Stimulated activated CD4-positive, alpha-beta T cell treated with anti-CD3 and anti-CD28 coated beads, Interleukin-4, amount 100 ng/mL, for 24 hours (primary cell): Measurements from ENCODE around the gene CD2.

ENCODE experiments used
- DNase-seq: peaks from one replicate; pipeline ENCODE4 v3.0.0-alpha.2; 2020

CD2 gene

DNA sequence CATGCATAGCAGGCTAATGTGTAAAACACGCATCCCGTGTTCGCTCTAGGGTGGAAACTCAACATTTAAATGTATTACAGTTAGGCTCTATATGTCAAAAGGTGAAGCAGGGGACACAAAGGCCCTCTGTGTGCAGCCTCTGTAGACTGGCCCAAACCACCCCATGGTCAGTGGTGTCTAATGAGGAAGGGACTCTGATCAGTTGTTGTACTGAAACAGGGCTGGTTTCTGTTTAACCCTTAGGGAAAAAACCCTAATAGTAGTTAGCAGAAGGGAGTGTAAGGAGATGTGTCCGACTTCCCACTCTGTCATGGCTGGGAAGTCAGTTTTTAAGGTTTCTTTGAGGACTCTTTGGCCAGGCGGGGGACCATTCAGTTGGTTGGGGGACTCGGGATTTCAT lies 21.5 kb upstream of the CD2 start:
- no peak for DNase-seq

DNA sequence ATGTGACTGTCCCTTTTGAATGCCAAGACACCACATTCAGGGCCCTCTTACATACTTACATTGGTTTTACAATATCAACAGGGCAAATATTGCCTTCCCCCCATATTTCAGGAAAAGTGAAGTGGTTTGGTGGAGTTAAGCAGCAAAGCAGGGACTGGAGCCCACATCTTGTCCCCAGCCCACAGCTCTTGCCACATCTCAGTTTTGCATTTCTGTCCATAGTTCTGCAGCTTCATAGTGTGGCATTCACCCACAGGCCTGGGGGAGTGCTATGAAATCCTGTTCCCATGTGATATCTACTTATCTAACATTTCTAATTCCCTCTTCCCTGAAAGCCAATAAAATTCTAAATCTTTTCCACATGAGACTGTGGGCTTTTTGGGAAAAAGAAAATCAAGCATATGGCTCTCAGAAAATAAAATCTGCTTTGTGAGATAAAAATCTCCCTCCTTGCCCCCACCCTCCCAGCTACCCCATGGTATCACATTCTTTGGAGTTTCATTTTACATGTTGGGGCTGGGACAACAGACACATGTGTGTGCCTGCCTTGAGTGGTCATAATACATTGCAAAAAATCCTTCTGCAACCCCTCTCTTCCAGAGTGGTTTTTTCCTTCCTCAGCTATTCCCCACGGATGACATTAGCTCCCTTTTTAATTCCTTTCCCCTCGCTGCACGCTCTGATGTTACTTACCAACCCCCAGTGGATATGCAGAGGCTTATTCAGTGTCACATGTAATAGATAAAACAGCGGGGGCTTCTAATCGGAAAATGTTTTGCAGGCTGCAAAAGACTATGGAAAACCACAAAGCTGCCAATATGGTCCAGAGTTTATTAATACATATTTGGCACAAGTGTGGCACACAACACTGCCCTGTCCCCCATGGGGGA lies 20.5 kb upstream of the CD2 start:
- DNase-seq: no peak

DNA sequence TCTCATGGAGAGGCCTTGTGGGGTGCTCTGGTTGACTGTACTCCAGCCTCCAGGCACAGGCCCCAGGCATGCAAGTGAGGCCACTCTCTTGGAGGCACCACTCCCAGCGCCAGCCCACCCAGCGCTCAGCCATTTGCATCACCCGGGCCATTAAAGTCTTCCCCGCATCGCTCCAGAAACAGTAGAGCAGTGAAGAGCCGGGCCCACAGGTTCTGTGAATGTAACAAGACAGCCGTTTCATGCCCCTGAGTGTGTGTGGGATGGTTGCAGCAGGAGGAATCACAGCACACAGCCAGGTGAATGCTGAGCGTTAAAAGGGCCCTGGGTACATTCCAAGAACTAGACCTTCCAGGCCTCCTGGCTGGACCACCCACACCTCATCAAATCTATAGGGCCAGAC lies 19.0 kb upstream of the CD2 start:
- no peak for DNase-seq

DNA sequence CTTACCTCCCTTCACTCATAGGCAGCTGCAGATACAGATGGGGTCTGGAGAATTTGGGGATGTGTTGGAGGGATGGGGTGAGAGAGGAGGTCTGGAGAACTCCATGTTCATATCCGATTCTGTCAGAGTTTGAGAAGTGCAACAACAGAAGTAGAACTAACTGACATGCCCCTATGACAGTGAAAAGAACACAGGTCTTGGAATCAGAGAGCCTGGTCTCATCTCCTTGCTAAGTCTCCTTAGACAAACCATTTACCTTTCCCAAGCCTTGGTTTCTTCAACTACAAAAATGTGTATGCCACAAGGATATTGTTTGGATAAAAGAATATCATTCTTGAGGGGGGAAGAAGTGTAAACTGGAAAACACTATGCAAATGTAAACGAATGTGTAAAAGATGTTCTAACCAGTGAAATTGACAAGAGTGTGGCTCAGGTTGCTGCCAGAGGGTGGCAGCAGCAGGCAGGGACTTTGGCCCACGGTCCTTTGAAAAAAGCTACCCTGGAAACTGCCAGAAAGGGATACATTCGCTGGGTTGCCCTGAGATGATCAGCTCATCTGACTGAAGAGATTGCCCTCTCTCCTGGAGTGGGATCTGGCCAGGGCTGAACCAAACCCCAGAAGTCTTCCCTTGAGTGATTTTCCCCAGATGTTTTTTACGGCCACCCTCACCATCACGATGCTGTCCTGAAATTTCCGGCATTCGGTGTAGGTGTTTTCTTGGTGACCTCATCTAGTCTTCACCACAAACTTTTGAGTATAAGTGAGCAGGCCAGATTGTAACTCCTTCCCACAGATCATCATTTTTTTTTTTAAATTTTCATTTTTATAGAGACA lies 17.0 kb upstream of the CD2 start:
- DNase-seq: peak; percentile 79

DNA sequence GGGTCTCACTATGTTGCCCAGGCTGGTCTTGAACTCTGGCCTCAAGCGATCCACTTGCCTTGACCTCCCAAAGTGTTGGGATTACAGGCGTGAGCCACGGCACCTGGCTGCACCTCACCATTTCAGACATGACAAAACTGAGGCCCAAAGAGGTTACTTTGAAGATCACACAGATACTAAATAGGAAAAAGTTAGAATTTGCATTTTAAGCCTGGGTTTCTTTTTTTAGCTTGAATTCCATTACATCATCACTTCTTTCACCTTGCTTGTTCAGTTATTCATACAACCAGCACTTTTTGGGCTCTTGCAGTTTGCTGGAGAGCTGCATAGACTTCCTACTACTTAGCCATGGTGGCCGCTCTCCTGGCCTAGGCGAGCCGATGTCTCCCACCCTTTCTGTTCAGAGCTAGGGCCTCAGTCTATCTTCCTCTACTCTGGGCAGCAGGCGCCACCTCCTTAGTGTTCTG lies 16.3 kb upstream of the CD2 start:
- DNase-seq: peak; percentile 59

DNA sequence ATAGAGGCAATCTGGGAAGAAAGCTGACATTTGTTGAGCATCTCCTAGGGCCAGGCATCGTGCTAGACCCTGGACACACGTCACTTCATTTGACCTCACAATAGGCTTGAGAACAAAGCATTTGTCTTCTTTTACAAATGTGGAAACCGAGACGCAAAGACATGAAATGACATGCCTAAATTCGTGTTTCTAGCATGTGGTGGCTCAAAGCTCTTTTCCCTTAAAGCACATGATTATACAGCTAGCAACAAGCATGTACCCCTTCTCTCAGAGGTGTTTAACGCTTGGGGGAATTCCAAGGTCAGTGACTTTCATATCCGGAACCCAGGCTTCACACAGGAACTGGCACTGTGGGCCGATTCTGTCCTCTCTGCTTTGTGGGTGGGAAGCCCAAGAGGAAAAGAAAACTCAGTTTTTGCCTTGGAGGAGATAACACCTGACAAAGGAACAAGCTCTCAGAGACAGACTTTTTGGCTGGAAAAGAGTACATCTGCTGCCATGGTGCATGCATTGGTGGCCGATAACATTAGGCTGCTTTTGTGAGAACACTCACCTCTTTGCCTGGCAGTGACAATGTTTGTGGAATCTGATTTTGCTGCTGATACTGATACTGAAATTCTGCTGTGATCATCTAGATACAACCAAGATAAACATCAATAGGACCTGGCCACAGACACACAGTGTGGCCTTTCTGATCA lies 15.4 kb upstream of the CD2 start:
- DNase-seq: peak; percentile 78

DNA sequence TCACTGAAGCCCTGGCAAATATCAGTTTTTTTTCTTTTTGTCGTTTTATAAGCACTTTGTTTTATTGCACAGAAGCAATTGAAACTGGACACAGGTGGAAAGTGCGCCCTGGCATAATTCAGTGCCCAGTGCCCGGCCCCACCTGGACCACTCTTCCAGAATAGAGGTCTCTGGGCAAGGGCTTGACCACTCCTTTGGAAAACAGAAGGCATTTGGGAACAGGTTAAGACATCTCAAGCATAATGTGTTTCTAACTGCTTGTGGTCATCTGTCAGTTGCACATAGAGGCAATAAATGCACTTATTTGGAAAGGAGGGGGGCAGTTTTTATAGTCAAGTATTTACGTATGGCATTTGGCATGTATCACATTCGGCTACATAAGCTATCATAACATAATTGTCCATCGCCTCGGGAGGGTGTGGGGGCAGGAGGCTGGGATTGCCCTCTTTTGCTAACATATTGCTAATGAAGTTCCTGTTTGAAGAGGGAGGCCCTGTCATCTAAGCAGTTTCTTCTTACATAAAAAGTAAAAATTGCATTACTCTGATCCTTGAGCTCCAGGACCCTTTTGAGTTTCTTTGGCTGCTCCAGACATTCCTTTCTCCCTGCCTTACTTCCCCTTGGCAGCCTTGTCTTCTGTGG lies 14.7 kb upstream of the CD2 start:
- DNase-seq: no peak

DNA sequence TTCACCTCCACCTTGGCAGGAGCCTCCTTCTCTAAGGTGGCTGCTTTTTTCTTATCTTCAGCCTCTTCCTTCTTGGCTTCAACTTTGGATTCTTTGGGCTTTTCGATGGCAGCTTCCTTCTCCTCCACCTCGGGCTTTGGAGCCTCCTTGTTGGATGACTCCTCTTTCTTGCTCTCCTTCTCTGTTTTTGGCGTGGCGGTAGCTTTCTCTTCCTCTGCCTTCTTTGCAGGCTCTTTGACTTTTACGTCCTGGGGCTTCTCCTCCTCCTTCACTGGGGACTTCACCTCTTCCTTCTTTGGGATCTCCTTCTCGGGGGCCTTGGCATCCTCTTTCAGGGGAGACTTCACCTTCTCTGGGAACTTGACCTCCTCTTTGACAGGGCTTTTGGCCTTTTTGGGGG lies 13.9 kb upstream of the CD2 start:
- DNase-seq: no peak

DNA sequence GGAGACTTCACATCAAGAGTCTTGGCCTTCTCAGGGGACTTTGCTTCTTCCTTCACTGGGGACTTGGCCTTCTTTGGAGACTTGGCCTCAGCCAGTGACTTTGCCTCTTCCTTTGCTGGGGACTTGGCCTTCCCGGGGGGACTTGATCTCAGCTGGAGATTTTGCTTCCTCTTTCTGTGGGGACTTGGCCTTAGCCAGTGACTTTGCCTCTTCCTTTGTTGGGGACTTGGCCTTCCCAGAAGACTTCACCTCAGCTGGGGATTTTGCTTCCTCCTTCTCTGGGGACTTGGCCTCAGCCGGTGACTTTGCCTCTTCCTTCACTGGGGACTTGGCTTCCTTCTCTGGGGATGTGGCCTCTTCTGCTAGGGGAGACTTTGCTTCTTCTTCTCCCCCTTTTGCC lies 13.5 kb upstream of the CD2 start:
- no peak for DNase-seq

DNA sequence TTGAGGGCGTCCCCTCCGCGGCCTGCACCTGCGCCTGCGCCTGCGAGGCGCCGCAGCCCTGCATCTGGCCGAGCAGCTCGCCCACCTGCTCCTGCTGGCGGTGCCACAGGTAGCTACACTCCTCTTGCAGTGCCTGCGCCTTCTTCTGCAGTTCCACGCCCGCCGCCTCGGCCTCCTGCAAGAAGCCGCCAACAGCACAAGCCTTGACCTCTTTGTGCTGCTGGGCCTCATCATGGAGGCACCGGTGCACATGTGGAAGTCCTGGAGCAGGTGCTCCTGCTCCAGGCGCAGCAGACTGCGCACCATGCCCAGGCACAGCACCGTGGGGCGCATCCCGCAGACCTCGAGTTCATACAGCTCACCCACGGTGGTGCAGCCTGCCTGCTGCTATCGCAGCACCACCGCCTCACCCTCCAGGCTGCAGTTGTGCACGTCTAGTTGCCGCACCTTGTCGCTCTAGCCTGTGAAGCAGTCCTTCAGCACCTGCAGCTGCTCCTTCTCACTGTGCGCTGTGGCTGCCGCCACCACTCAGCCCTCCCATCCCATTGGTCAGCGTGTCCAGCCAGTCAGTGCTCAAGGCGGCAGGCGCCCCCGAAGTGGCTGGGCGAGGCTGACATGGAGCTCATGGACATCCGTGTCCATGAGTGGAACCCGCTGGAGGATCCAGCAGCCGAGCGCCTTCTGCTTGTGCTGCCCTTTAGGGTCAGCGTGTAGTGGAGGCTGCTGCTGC lies 12.2 kb upstream of the CD2 start:
- no peak for DNase-seq

DNA sequence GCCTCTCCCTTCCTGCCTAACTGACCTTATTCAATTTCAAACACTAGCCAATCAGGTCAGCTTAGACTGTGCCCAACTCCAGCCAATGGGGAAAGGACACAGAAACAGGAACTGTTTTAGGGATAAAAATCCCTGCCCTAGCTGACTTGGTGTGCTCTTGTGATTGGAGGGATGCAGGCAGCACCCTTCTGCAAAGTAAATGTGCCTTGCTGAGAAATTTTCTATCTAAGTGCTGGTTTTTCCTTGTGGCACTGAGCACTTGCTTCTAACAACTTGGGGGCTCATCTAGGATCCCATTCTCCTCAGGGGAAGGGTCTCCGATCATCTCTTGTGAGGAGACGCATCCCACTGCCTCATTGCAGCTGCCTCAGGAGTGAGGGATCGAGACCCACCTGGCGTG lies 10.7 kb upstream of the CD2 start:
- DNase-seq: no peak

DNA sequence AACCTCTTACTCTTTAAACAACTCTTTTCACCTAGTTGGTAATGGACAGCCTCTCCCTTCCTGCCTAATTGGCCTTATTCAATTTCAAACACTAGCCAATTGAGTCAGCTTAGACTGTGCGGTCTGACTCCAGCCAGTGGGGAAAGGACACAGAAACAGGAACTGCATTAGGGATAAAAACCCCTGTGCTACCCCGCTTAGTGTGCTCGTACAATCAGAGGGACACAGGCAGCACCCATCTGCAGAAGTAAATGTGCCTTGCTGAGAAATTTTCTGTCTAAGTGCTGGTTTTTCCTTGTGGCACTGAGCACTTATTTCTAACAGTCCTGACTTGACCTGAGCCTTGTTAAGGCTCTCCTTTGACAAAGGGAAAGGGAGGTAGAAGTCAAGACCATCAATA lies 6.0 kb upstream of the CD2 start:
- DNase-seq: no peak

DNA sequence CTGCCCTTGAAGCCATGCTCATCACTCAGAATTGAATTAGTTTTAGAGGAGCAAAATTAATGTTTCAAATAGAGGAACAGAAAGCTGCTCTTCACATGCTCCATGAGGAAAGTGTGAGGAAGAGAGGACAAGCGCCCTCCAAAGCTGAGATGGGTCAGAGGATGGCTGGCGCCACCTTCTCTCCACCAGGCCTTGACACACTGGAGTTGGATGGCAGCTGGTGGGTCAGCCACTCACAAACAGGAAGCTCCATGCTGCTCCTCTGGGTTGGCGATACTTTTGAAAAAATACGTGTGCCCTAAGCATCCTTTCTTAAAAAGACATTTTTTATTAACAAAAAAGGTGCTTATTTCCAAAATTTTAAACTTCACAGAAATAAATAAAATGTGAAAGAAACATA lies 3.1 kb upstream of the CD2 start:
- DNase-seq: peak; percentile 19

DNA sequence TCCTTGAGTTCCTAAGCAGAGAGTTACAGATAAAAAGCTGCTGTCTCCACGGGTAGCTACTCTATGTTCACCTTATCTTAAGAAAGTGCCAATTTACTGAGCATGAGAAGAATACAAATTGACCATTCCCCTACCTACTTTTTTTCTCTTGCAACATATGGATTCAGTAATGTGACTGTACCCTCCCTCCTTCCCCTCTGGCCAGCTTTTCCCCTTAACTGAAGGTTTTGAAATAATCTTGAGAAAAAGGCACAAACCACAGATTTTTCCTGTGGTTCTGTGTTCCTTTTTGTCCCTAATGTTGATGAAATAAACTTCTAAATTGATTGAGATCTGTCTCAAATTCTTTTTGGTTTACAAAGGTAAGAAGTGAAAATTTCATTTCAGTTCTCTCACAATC lies 2.6 kb upstream of the CD2 start:
- no peak for DNase-seq

DNA sequence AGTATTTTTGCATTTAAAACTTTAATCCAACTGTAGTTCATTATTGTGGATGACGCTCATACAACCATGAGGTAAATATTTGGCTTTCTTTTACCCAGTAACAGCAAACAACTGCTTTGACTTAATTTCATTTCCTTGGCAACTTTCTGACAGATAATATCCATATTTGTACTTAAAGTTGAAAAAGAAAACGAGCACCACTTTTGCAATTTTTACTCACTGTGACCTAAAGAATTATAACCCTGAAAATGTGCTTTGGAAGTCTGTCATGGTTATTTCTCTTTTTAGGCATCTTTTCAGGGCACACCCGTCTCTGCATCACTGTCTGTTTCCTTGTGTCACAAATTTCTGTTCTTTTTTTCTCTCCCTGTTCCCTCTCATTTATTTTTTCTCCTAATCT lies 918 bp upstream of the CD2 start:
- DNase-seq: no peak

DNA sequence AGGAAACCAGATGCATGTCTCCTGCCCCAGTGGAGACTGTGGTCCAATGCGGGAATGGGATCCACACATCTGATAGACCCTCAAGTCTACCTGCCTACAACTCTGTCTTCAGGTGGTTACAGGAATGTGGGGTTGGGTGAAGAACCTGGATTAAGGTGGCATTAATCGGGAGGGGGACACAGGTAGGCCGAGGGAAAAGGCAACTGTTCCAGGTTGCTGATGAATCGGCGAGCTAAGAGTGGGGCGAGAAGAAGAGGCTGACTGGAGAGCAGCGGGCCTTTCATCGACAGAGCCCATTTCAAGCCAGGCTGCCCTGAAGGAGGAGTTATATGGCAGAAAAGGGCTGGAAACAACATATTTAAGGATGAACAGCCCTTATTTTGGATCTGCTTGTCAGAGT lies 836 bp downstream of the CD2 start:
- DNase-seq: peak; percentile 30

DNA sequence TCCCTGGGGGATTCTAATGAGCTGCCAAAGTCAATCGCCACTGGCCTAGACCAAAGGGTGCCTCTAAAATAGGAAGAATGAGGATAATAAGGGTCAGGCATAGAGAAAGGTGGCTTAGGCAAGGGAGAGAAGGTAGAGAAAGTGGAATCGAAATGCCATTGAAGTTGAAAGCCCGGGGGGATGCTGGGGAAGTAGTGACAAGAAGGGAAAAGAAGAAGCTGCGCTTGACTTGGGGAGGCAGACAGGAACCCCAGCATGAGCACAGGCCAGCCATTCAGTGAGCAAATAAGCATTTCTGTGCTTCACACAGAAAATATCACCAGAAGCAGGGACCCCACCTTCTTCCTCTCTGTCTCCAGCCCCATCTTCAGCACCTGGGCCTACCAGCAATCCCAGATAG lies 1.5 kb downstream of the CD2 start:
- peak; percentile 27 for DNase-seq

DNA sequence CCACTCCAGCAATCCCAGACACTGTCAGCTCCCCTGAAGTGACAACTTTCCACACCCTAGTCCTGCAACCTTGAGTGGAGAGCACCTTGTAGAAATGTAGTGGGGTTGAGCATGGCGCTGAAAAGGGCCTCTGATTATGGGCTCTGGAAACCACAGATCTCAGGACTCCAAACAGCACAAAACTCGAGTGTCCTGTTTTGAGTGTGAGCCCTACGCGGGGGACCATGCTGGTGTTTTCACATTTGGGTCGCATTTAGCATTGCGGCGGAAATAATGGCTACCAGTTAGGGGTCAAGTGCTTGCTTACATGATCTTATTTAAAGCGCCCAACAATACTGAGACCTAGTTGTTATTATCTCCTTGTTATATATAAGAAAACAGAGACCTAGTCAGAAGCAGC lies 1.9 kb downstream of the CD2 start:
- peak; percentile 48 for DNase-seq

DNA sequence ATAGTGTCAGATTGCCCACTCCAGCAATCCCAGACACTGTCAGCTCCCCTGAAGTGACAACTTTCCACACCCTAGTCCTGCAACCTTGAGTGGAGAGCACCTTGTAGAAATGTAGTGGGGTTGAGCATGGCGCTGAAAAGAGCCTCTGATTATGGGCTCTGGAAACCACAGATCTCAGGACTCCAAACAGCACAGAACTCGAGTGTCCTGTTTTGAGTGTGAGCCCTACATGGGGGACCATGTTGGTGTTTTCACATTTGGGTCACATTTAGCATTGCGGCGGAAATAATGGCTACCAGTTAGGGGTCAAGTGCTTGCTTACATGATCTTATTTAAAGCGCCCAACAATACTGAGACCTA lies 4.2 kb downstream of the CD2 start:
- peak; percentile 31 for DNase-seq

DNA sequence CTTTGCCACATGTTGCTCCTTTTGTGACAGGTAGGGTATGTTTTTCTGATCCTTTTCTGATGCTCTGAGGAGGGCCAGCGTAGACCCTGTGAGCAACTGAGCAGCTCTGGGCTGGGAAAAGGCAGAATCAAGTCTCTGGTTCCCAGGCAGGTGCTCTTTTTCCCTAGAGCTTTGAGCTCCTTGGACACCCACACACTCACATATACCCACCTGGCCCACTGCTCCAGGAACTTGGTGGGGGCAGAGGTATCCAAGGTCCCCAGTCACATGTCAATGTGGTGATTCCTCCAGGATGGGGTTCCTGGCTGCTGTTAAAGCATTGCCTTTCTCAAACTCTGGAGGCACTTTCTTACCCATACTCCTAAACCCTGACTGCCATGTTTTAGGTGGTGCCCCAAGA lies 5.4 kb downstream of the CD2 start:
- DNase-seq: no peak

DNA sequence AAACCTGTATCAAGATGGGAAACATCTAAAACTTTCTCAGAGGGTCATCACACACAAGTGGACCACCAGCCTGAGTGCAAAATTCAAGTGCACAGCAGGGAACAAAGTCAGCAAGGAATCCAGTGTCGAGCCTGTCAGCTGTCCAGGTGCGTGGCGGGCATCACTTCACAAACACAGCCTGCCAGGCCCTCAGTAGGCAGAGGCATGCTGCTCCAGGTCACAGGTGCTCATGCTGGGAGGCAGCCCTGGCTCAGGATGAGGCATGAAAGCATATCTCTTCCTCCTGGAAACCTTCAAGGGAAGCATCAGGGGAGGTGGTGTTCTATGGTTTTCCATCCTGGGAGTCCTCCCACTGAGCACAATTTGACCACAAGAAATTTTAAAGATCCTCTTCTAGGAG lies 6.3 kb downstream of the CD2 start:
- no peak for DNase-seq

DNA sequence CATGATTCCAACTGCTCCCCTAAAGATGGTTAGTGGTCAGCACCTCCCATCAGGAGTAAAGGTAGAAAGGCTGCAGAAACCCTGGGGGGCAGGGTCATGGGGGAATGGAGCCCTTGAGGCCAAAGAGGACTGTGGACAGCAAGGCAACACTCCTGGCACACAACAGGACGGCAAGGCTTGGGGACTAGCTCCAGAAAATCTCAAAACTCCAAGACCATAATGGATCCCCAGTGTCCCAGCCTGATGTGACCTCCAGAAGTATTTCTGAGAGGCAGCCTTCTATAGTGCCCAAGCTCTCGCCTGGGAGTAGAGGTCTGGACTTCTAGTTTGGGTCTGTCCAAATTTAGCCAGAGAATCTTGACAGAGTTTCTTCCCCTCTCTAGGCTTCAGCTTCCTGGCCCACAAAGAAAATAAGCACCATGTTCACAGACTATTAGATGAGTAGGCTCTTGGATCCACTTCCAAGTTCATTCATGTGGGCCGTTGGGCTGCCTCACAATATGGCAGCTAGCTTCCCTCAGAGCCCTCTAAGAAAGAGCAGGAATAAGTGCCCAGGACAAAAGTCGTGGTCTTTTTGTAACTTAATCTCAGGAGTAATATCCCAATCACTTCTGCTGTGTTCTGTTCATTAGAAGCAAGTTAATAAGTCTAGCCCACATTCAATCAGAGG lies 6.9 kb downstream of the CD2 start:
- no peak for DNase-seq
